HUDEP-2 (cell line): ENCODE measurements around the gene TEN1.

Source experiments
- DNase-seq, 76 experiments: peaks; one replicate each; lab custom pipeline; 2025; ENCODE audit not compliant: unreplicated experiment in 76 of 76; lab: John Stamatoyannopoulos, UW

The TEN1 gene

DNA sequence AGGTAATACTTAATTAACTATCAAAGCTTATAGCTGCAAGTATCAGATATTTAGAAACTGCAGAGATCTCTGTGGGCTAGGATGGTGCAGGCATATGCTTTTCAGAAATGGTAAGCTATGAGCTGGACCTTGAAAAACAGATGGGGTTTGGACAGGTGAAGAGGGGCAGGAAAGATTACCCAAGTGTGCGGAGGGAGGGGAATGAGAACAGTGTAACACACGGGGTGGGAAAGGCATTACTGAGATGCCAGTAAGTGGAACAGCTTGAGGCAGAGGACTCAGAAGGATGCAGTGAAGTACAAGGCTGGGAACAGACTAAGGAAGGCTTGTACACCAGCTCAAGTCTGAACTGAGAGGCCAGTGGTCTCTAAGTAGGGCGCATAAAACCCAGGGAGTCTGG, 70.2 kb downstream of the TEN1 start:
- DNase-seq, result no peak

DNA sequence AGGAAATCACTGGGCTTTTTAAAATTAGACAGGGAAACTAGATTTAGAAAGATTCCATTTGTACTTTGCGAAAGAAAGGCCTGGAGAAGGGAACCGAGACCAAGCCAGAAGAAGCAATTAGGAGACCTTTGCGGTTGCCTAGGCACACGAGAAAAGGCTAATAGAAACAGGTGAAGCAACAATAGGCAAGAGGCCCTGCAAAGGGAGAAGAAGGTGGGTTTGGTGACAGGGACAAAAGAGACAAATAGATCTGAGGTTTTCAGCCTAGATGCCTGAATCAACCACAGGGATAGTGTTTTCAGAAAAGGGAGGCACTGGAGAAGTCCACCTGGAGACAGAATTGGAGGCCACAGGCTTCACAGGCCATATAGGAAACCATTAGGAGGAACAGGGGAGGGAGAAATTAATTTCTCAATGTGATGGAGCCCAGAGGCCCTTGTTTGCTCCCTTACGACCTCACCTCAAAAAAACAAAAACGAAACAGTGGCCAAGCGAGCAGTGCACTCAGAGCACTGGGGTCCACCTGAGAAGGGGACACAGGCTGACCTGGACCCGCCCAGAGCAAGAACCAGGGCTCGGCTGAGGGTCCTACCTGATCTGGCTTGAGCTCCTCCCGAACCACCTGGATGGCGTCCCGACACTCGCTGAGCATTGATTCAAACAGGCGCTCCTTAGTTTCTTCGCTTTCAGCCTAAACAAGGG, 70.9 kb downstream of the TEN1 start:
- DNase-seq, result no peak
